ENCODE measurements around the gene INO80C.

Gene INO80C

DNA sequence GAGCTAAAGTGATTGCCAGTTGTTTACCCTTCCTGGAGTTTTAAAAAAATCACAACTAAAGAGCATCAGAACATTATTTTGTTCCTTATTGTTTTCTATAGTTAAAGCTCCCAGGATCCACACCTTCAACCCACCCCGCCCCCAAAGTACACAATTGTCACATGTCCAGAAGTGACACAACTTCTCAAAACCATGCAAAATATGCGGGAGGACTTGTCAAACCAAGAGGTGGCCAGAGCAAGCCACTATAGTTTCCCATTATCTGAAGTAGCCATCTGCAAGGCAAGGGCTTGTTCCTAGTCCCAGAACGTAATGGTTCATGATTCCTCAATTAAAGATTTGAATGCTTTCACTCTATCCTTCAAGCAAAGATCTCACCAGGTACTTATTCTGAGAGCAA is 9.9 kb upstream of the INO80C start:
- no peak overlapping the region for H3K27ac ChIP-seq
- DNase-seq = no peak
- no peaks in the 10 kb centered on the region for H3K9me3 ChIP-seq
- intact Hi-C loops (cut with DNase I; ENCODE audit: low total_unique reads) = no loop called here
- no peaks in the 10 kb centered on the region for H3K36me3 ChIP-seq
- no peaks in the 10 kb centered on the region for H3K27me3 ChIP-seq
- no peak overlapping the region for H3K4me3 ChIP-seq
- TF ChIP-seq, protein P1, sequence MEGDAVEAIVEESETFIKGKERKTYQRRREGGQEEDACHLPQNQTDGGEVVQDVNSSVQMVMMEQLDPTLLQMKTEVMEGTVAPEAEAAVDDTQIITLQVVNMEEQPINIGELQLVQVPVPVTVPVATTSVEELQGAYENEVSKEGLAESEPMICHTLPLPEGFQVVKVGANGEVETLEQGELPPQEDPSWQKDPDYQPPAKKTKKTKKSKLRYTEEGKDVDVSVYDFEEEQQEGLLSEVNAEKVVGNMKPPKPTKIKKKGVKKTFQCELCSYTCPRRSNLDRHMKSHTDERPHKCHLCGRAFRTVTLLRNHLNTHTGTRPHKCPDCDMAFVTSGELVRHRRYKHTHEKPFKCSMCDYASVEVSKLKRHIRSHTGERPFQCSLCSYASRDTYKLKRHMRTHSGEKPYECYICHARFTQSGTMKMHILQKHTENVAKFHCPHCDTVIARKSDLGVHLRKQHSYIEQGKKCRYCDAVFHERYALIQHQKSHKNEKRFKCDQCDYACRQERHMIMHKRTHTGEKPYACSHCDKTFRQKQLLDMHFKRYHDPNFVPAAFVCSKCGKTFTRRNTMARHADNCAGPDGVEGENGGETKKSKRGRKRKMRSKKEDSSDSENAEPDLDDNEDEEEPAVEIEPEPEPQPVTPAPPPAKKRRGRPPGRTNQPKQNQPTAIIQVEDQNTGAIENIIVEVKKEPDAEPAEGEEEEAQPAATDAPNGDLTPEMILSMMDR (IDR thresholded peaks at IDR 0.05) = no peak
- no peaks in the 10 kb centered on the region for H3K4me1 ChIP-seq

DNA sequence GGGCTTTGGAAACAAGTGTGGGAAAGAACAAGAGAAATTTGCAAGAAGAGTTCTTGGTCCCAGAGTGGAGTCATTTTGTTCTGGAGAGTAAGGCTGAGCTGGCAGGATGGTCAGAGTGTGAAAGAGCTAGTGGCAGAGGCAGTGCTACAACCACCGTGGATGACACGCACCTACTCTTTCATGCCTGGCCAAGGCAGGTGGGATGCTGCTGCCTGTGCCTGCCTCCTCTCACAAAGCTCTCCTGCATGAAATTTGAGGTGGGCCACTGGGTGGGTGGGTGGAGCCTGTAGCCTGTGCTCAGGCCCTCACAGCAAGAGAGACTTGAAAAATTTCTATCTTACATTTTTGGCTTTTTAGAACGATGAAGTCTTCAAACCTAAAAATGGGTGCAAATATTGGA is 9.4 kb upstream of the INO80C start:
- no peak for DNase-seq
- intact Hi-C loops (cut with DNase I; ENCODE audit: low total_unique reads) = no loop called here
- no peaks in the 10 kb centered on the region for H3K27me3 ChIP-seq
- no peaks in the 10 kb centered on the region for H3K4me1 ChIP-seq
- H3K27ac ChIP-seq = no peak overlapping the region
- H3K36me3 ChIP-seq = no peaks in the 10 kb centered on the region
- no peaks in the 10 kb centered on the region for H3K9me3 ChIP-seq
- no peak overlapping the region for H3K4me3 ChIP-seq
- TF ChIP-seq, protein P1 (IDR thresholded peaks at IDR 0.05) = no peak

GRCh38 chr18:35506024-35506712 is 8.4 kb upstream of the INO80C start:
- intact Hi-C loops (cut with DNase I; ENCODE audit: low total_unique reads) = no loop called here
- Histone ChIP-seq H3K4me1 (no peaks in the 10 kb centered on the region), H3K9me3 (no peaks in the 10 kb centered on the region), H3K4me3 (no peak overlapping the region), H3K27me3 (no peaks in the 10 kb centered on the region), H3K36me3 (no peaks in the 10 kb centered on the region), H3K27ac (no peak overlapping the region)
- TF ChIP-seq, protein P1 (IDR thresholded peaks at IDR 0.05) = no peak
- no peak for DNase-seq

DNA sequence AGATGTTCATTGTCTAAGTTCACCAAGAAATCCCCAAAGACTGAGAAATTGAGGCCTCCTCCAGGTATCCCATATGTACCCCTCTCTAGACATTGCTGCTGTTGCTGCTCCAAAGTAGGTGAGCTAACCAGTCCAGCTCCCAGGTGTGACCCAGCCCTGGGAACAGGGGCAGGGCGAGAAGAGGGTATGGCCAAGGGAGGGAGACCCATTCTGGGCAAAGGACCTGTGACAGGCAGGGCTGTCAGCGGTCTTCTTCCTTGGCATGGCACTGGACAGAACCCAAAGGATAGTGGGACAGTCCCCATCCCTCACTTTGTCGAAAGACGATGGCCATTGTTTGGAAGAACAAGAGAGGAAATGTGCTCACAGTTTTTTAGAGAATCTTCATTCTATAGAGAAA is 7.2 kb upstream of the INO80C start:
- intact Hi-C loops (cut with DNase I; ENCODE audit: low total_unique reads) = no loop called here
- Histone ChIP-seq H3K27me3 (no peaks in the 10 kb centered on the region), H3K9me3 (no peaks in the 10 kb centered on the region), H3K4me1 (no peaks in the 10 kb centered on the region), H3K4me3 (no peak overlapping the region), H3K36me3 (no peaks in the 10 kb centered on the region), H3K27ac (no peak overlapping the region)
- TF ChIP-seq, protein P1 (IDR thresholded peaks at IDR 0.05) = no peak
- DNase-seq = no peak

DNA sequence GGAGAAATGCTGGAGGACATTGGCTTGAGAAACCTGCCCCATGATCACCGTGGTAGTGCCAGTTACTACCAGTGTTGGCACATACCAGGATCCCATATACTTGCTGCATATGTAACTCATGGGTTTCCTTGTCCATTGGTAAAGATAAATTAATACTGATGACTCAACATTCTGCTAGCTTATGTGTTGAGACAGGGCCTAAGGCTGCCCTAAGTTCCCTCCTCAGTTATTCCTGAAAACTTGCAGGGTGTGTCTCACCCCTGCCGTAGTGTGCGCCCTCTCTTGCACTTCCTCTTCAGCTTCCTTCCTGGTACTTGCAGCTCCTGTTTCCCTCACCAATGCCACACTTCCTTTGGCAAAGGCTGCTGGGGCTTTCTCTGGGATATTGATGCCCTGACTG is 4.3 kb upstream of the INO80C start:
- H3K27me3 ChIP-seq = no peaks in the 10 kb centered on the region
- H3K27ac ChIP-seq = no peak overlapping the region
- no peak overlapping the region for H3K4me3 ChIP-seq
- no peaks in the 10 kb centered on the region for H3K36me3 ChIP-seq
- intact Hi-C loops (cut with DNase I; ENCODE audit: low total_unique reads) = no loop called here
- TF ChIP-seq, protein P1 (IDR thresholded peaks at IDR 0.05) = no peak
- no peak for DNase-seq
- no peaks in the 10 kb centered on the region for H3K9me3 ChIP-seq
- peaks cover 0 to 5% (median 4%) of the 10 kb centered on the region in 4 donors for H3K4me1 ChIP-seq

DNA sequence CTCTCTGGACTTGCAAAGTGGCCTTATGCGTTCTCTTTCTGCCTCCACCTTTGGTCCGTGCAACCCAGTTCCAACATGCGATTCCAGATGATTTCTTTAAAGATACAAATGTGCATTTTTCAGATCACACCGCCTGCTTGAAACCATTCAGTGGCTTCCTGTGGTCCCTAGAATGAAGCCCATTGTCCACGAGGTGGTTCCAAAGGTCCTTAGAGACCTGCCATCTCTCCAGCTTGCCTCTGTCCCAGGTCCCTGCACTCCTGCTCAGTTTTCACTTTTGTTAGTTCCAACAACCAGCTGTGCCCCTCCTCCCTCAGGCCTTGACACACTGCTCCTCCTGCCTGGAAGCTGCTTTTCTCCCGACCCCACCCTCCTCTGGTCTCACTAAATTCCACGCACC is 3.6 kb upstream of the INO80C start:
- H3K4me1 ChIP-seq = peaks cover 0 to 12% (median 8%) of the 10 kb centered on the region in 4 donors
- intact Hi-C loops (cut with DNase I; ENCODE audit: low total_unique reads) = no loop called here
- H3K4me3 ChIP-seq = no peak overlapping the region
- H3K36me3 ChIP-seq = no peaks in the 10 kb centered on the region
- H3K27ac ChIP-seq = no peak overlapping the region
- TF ChIP-seq, protein P1 (IDR thresholded peaks at IDR 0.05) = no peak
- no peak for DNase-seq
- no peaks in the 10 kb centered on the region for H3K27me3 ChIP-seq
- H3K9me3 ChIP-seq = no peaks in the 10 kb centered on the region
